Neural progenitor cell (in vitro differentiated cells): ENCODE data around the gene GMDS. TPM values are rescaled to one million over a fixed set of nuclear protein-coding genes. Genes with fewer than 3 reads are reported as not detected.

Experiments
- DNase-seq: peaks from one replicate; pipeline ENCODE4 v3.0.0-alpha.2; 2016; ENCODE audit warnings: low spot score
- H2AFZ ChIP-seq: fragments of 200-600 bp; sonication (generic); replicated peaks from 2 replicates; pipeline ENCODE4 v1.6.1; 2016; ENCODE audit warnings: antibody characterized with exemption
- H3F3A ChIP-seq: fragments of 200-600 bp; sonication (generic); 2 replicates; pipeline ENCODE4 v1.6.1; 2016; ENCODE audit warnings: antibody characterized with exemption, low read depth
- H3K27ac ChIP-seq: fragments of 200-600 bp; sonication (generic); 2 replicates; pipeline ENCODE4 v1.5.1; 2016; ENCODE audit warnings: mild to moderate bottlenecking
- H3K27me3 ChIP-seq: fragments of 200-600 bp; sonication (generic); 2 replicates; pipeline ENCODE4 v1.6.1; 2016; ENCODE audit warnings: mild to moderate bottlenecking, moderate library complexity
- H3K36me3 ChIP-seq: fragments of 200-600 bp; sonication (generic); 2 replicates; pipeline ENCODE4 v1.5.1; 2016
- H3K4me1 ChIP-seq: fragments of 200-600 bp; sonication (generic); 2 replicates; pipeline ENCODE4 v1.6.1; 2016; ENCODE audit warnings: mixed run types
- H3K4me2 ChIP-seq: fragments of 200-600 bp; sonication (generic); 2 replicates; pipeline ENCODE4 v1.6.1; 2016
- H3K4me3 ChIP-seq: fragments of 200-600 bp; sonication (generic); 2 replicates; pipeline ENCODE4 v1.5.1; 2016
- H3K79me2 ChIP-seq: fragments of 200-600 bp; sonication (generic); 2 replicates; pipeline ENCODE4 v1.6.1; 2016; ENCODE audit warnings: low read depth
- H3K9ac ChIP-seq: fragments of 200-600 bp; sonication (generic); 2 replicates; pipeline ENCODE4 v1.6.1; 2016
- H3K9me3 ChIP-seq: fragments of 200-600 bp; sonication (generic); 2 replicates; pipeline ENCODE4 v1.5.1; 2016; ENCODE audit warnings: low read depth
- H4K20me1 ChIP-seq: fragments of 200-600 bp; sonication (generic); 2 replicates; pipeline ENCODE4 v1.6.1; 2016; ENCODE audit warnings: low read depth
- H3K27ac Mint-ChIP-seq: 3 replicates; pipeline ENCODE4 v1.8.0; 2021; ENCODE audit warnings: mixed read lengths
- H3K27me3 Mint-ChIP-seq: 2 replicates; pipeline ENCODE4 v1.8.0; 2022; ENCODE audit warnings: low read depth, mild to moderate bottlenecking, inconsistent platforms, moderate library complexity, mixed read lengths; ENCODE audit not compliant: insufficient read depth
- H3K36me3 Mint-ChIP-seq: 3 replicates; pipeline ENCODE4 v1.8.0; 2021; ENCODE audit warnings: mixed read lengths
- H3K4me1 Mint-ChIP-seq: 3 replicates; pipeline ENCODE4 v1.8.0; 2021; ENCODE audit warnings: mixed read lengths
- H3K4me3 Mint-ChIP-seq: 3 replicates; pipeline ENCODE4 v1.8.0; 2021; ENCODE audit warnings: mild to moderate bottlenecking, moderate library complexity, mixed read lengths
- H3K9me3 Mint-ChIP-seq: 3 replicates; pipeline ENCODE4 v1.8.0; 2020; ENCODE audit warnings: mixed read lengths
- EZH2 ChIP-seq: fragments of 200-600 bp; sonication (generic); IDR thresholded peaks from 2 replicates; pipeline ENCODE4 v1.6.1; 2017; ENCODE audit warnings: antibody characterized with exemption, mild to moderate bottlenecking, moderate library complexity
- EZH2phosphoT487 ChIP-seq: fragments of 200-600 bp; sonication (generic); IDR thresholded peaks from 2 replicates; pipeline ENCODE4 v1.6.1; 2017; ENCODE audit warnings: antibody characterized with exemption
- total RNA-seq: library from RNA; depleted of rRNA; stranded (reverse); fragments of >200 nt; gene quantifications from 2 replicates; pipeline ENCODE4 v1.2.3, GENCODE V29; 2015; ENCODE audit warnings: low replicate concordance
- TF ChIP-seq, protein P1 (sequence below): fragments of 200-600 bp; sonication (generic); IDR thresholded peaks from 2 replicates; pipeline ENCODE4 v1.5.1; 2017; ENCODE audit warnings: antibody characterized with exemption, mild to moderate bottlenecking

Gene GMDS
- total RNA-seq, 1 donor from 2014 or later = 22.6 TPM

DNA sequence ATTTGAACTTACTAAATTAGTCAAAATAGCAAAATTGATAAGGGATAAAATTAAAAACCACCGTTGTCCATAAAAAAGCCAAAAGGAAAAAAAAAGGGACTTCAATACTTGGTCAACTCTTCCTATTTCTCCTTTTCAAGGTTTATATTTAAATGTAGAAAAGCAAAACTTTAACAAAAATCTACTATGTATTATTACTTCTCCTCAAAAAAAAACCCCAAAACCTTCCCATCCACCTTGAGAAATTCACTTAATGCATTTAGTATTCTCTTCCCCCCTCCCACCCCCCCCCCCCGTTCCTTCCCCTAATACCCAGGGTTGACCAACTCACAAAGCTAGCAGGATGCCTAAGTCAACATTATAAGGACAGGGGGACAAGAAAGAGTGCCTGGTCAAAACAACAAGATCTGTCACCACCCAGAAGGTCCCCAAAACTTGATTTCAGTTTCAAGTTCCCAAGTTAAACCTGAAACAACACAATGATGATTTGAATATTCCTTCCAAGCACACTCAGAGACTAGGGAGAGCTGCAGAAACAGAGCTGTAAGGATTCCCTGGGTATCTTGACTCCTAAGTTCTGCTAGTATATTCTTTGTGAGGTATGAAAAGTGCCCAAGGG, 14.6 kb downstream of the GMDS start:
- no peaks in the 10 kb centered on the region for H3K36me3 ChIP-seq
- TF ChIP-seq EZH2phosphoT487 (no peak), EZH2 (no peak)
- TF ChIP-seq, protein P1, sequence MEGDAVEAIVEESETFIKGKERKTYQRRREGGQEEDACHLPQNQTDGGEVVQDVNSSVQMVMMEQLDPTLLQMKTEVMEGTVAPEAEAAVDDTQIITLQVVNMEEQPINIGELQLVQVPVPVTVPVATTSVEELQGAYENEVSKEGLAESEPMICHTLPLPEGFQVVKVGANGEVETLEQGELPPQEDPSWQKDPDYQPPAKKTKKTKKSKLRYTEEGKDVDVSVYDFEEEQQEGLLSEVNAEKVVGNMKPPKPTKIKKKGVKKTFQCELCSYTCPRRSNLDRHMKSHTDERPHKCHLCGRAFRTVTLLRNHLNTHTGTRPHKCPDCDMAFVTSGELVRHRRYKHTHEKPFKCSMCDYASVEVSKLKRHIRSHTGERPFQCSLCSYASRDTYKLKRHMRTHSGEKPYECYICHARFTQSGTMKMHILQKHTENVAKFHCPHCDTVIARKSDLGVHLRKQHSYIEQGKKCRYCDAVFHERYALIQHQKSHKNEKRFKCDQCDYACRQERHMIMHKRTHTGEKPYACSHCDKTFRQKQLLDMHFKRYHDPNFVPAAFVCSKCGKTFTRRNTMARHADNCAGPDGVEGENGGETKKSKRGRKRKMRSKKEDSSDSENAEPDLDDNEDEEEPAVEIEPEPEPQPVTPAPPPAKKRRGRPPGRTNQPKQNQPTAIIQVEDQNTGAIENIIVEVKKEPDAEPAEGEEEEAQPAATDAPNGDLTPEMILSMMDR = no peak
- no peaks in the 10 kb centered on the region for H4K20me1 ChIP-seq
- H3K4me1 Mint-ChIP-seq = peaks cover 9% of the 10 kb centered on the region
- H3K27ac ChIP-seq = no peak overlapping the region
- H3K4me1 ChIP-seq = peaks cover 11% of the 10 kb centered on the region
- H3K27ac Mint-ChIP-seq = no peak overlapping the region
- H3K9me3 ChIP-seq = no peaks in the 10 kb centered on the region
- H3K27me3 Mint-ChIP-seq = peaks cover 3% of the 10 kb centered on the region
- no peaks in the 10 kb centered on the region for H3K79me2 ChIP-seq
- no peak overlapping the region for H3K4me3 ChIP-seq
- H3K4me3 Mint-ChIP-seq = no peak overlapping the region
- no peak overlapping the region for H3K9ac ChIP-seq
- peaks cover 2% of the 10 kb centered on the region for H3K9me3 Mint-ChIP-seq
- no peak overlapping the region for H2AFZ ChIP-seq
- H3F3A ChIP-seq = no peaks in the 10 kb centered on the region
- no peaks in the 10 kb centered on the region for H3K36me3 Mint-ChIP-seq
- no peak for DNase-seq
- H3K4me2 ChIP-seq = no peak overlapping the region
- no peaks in the 10 kb centered on the region for H3K27me3 ChIP-seq

DNA sequence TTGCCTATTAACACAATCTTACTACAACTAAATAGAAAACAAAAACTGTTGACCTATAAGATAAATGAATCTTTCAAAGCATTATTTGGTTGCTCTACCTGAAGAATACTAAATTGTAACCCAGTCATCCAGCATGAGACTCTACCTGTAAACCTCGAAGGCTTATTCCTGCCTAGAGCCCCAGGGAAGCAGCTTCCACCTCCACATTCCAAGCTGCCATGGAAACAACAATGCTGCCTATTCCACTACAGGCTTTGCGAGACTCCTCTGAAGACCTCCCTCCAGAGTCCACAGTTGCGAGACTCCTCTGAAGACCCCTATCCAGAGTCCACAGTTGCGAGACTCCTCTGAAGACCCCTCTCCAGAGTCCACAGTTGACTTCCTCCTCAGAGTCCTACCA, 15.7 kb downstream of the GMDS start:
- H3K36me3 Mint-ChIP-seq = no peaks in the 10 kb centered on the region
- no peaks in the 10 kb centered on the region for H3K79me2 ChIP-seq

DNA sequence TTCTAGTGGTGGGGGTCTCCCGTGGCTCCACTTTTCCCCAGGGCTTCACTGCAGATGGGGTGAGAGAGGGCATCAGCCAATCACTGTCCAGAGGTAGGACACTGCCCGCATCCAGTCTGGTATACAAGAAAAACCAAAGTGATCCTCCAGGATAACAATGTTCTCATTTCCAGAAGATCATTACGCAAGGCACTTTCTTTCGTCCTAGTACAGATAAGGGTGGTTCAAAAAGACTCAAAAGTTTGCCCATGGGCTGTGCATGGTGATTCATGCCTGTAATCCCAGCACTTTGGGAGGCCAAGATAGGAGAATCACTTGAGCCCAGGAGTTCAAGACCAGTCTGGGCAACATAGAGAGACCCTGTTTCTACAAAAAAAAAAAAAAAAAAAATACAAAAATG, 16.4 kb downstream of the GMDS start:
- Histone ChIP-seq H3K36me3 (no peaks in the 10 kb centered on the region), H3K4me1 (peaks cover 12% of the 10 kb centered on the region), H3K9me3 (no peaks in the 10 kb centered on the region), H3K4me3 (no peak overlapping the region), H3K79me2 (no peaks in the 10 kb centered on the region), H3F3A (no peaks in the 10 kb centered on the region), H3K9ac (no peak overlapping the region), H3K27ac (no peak overlapping the region), H3K4me2 (no peak overlapping the region), H3K27me3 (no peaks in the 10 kb centered on the region), H2AFZ (no peak overlapping the region), H4K20me1 (no peaks in the 10 kb centered on the region)
- Mint-ChIP-seq H3K27ac (no peak overlapping the region), H3K4me1 (peaks cover 9% of the 10 kb centered on the region), H3K4me3 (no peak overlapping the region), H3K27me3 (peaks cover 3% of the 10 kb centered on the region), H3K36me3 (no peaks in the 10 kb centered on the region), H3K9me3 (peaks cover 2% of the 10 kb centered on the region)
- DNase-seq = no peak
- no peak for TF ChIP-seq EZH2
- TF ChIP-seq, protein P1 = no peak
- no peak for TF ChIP-seq EZH2phosphoT487

More for the DNA sequence above, 15.7 kb downstream of the GMDS start:
- no peak for TF ChIP-seq EZH2phosphoT487
- TF ChIP-seq, protein P1 = no peak
- H3K27ac ChIP-seq = no peak overlapping the region
- peak; percentile 25 for DNase-seq
- no peaks in the 10 kb centered on the region for H3F3A ChIP-seq
- no peaks in the 10 kb centered on the region for H4K20me1 ChIP-seq
- no peak overlapping the region for H3K4me3 Mint-ChIP-seq
- no peaks in the 10 kb centered on the region for H3K27me3 ChIP-seq
- H3K9ac ChIP-seq = no peak overlapping the region
- no peaks in the 10 kb centered on the region for H3K36me3 ChIP-seq
- no peak overlapping the region for H3K4me2 ChIP-seq
- H3K9me3 Mint-ChIP-seq = peaks cover 2% of the 10 kb centered on the region
- no peak overlapping the region for H3K27ac Mint-ChIP-seq
- H3K4me3 ChIP-seq = no peak overlapping the region
- peaks cover 9% of the 10 kb centered on the region for H3K4me1 Mint-ChIP-seq
- H3K9me3 ChIP-seq = no peaks in the 10 kb centered on the region
- peaks cover 3% of the 10 kb centered on the region for H3K27me3 Mint-ChIP-seq
- peaks cover 12% of the 10 kb centered on the region for H3K4me1 ChIP-seq
- no peak overlapping the region for H2AFZ ChIP-seq
